Mucosa of rectum (tissue), 2 donors: Measurements from ENCODE around the gene UCN.

Experiments
- H3K27ac ChIP-seq, 2 donors: one replicate each; pipeline ENCODE4 v1.7.0; 2013; ENCODE audit warnings: inconsistent platforms in 2 of 2, low read depth in 2 of 2, low read length in 2 of 2
- H3K27me3 ChIP-seq, 2 donors: one replicate each; pipeline ENCODE4 v1.7.0; 2013; ENCODE audit warnings: low read length in 2 of 2; ENCODE audit not compliant: control insufficient read depth in 2 of 2, insufficient read depth in 2 of 2
- H3K36me3 ChIP-seq, 2 donors: one replicate each; pipeline ENCODE4 v1.7.0; 2013; ENCODE audit warnings: low read length in 2 of 2; ENCODE audit not compliant: control insufficient read depth in 2 of 2, insufficient read depth in 2 of 2
- H3K4me1 ChIP-seq, 2 donors: one replicate each; pipeline ENCODE4 v1.7.0; 2013; ENCODE audit warnings: low read length in 2 of 2, mild to moderate bottlenecking in 1 of 2; ENCODE audit not compliant: control insufficient read depth in 2 of 2, insufficient read depth in 2 of 2
- H3K4me3 ChIP-seq, 2 donors: one replicate each; pipeline ENCODE4 v1.7.0; 2013; ENCODE audit warnings: low read length in 2 of 2
- H3K9ac ChIP-seq, 2 donors: one replicate each; pipeline ENCODE4 v1.7.0; 2013; ENCODE audit warnings: low read length in 2 of 2, low read depth in 1 of 2, mild to moderate bottlenecking in 1 of 2
- H3K9me3 ChIP-seq, 2 donors: one replicate each; pipeline ENCODE4 v1.7.0; 2013; ENCODE audit warnings: low read length in 2 of 2; ENCODE audit not compliant: control insufficient read depth in 2 of 2
- donor health status: healthy.
- donor health status: Normal muscosa, but diverticular disease.

UCN gene

DNA sequence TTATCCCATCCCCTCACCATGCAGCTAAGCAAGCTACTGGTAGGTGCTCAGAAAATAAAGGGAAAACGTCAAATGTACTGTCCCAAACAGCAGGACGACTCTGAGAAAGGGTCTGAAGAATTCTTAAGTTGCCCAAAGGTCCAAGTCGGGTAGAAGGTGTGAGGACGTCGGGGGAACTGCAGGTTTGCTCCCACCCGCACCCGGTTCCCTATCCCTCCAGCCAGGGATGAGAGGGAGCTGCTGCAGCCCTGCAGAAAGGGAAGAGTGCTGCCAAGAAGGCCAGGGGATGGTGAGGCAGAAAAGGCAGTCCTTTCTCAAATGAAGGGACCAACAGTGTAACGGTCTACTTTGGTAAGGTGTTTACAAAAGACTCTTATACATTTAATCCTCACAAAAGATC, 6.9 kb upstream of the UCN start:
- no peaks in the 10 kb centered on the region for H3K4me1 ChIP-seq
- no peak overlapping the region for H3K27ac ChIP-seq
- H3K9me3 ChIP-seq = no peaks in the 10 kb centered on the region
- H3K27me3 ChIP-seq = no peaks in the 10 kb centered on the region
- no peak overlapping the region for H3K4me3 ChIP-seq
- no peak overlapping the region for H3K9ac ChIP-seq
- peaks cover 0 to 21% of the 10 kb centered on the region in 2 donors for H3K36me3 ChIP-seq

- Histone ChIP-seq H3K9ac (no peak overlapping the region), H3K36me3 (peaks cover 0 to 23% of the 10 kb centered on the region in 2 donors), H3K9me3 (no peaks in the 10 kb centered on the region), H3K4me3 (no peak overlapping the region), H3K27ac (no peak overlapping the region), H3K27me3 (no peaks in the 10 kb centered on the region), H3K4me1 (no peaks in the 10 kb centered on the region)
Measured at GRCh38 chr2:27314709-27315108, 6.5 kb upstream of the UCN start.

DNA sequence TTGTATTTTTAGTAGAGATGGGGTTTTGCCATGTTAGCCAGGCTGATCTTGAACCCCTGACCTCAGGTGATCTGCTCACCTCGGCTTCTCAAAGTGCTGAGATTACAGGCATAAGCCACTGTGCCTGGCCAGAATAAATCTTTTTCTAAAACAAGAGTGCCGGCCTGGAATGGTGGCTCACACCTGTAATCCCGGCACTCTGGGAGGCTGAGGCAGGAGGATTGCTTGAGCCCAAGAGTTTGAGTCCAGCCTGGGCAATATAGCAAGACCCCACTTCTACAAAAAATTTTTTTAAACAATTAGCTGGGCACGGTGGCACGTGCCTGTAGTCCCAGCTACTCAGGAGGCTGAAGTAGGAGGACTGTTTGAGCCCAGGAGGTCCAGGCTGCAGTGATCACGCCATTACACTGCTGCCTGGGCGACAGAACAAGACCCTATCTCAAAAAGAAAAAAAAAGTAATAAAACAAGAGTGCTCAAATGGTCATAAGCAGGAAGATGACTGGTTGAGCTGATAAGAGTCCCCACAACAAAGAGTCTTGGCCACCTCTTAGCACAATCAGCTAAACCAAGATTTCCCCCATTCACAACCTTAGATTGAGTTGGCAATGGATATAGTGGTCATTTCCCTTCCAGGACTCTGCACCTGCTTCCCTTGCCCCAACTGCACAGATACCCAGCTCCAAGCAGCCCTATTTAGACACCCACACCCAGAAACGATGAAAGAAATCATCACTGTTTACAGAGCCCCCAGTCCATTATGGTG, 5.8 kb upstream of the UCN start:
- Histone ChIP-seq H3K36me3 (peaks cover 0 to 25% of the 10 kb centered on the region in 2 donors), H3K9me3 (no peaks in the 10 kb centered on the region), H3K27ac (no peak overlapping the region), H3K4me3 (no peak overlapping the region), H3K27me3 (no peaks in the 10 kb centered on the region), H3K9ac (no peak overlapping the region), H3K4me1 (no peaks in the 10 kb centered on the region)

DNA sequence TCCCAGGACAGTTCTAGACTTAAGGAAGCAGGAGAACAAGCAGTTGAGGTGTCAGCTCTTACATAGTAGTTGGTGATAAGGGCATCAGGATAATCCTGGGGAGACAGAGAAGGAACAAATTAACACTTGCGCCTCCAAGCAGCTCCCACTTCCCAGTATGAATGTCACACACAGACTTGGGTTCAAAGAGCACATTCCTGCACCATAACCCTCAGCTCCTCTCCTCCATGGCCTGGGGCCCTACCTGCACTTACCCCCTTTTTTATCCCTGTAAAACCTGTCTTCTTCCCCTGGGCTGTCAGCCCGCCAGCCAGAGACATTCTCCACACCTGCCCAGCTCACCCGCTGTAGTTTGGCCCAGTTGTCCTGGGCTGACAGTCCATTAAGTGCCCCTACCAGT, 3.9 kb upstream of the UCN start:
- peaks cover 0 to 24% of the 10 kb centered on the region in 2 donors for H3K36me3 ChIP-seq
- H3K4me3 ChIP-seq = no peak overlapping the region
- no peak overlapping the region for H3K27ac ChIP-seq
- peaks cover 0 to 5% of the 10 kb centered on the region in 2 donors for H3K4me1 ChIP-seq
- no peaks in the 10 kb centered on the region for H3K9me3 ChIP-seq
- H3K27me3 ChIP-seq = peaks cover 11 to 17% of the 10 kb centered on the region in 2 donors
- no peak overlapping the region for H3K9ac ChIP-seq

DNA sequence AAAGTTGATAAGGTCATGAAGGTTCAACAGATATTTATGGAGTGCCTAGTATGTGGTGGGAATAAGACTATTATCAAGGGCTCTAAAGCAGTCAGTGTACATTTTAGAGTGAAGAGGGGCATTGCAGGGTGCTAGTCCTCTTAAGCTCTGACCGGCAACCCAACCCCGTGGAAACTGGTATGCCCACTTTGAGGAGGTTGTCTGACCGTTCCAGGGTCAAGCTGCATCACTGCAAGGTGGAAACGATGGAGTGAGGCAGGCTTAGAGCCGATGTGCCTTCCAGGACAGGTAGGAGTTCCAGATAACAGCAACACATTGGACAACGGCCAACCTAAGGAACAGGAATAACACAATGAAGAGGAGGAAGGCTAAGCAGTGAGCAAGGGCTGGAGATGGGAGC, 1.4 kb upstream of the UCN start:
- no peak overlapping the region for H3K27ac ChIP-seq
- peaks cover 0 to 14% of the 10 kb centered on the region in 2 donors for H3K36me3 ChIP-seq
- H3K9ac ChIP-seq = no peak overlapping the region
- H3K4me1 ChIP-seq = peaks cover 8 to 11% of the 10 kb centered on the region in 2 donors
- no peaks in the 10 kb centered on the region for H3K9me3 ChIP-seq
- H3K4me3 ChIP-seq = no peak overlapping the region
- H3K27me3 ChIP-seq = peaks cover 31 to 39% of the 10 kb centered on the region in 2 donors

- H3K4me1 ChIP-seq = peaks cover 8 to 11% of the 10 kb centered on the region in 2 donors
- no peak overlapping the region for H3K27ac ChIP-seq
- peaks cover 0 to 14% of the 10 kb centered on the region in 2 donors for H3K36me3 ChIP-seq
- no peak overlapping the region for H3K9ac ChIP-seq
- peaks cover 32 to 43% of the 10 kb centered on the region in 2 donors for H3K27me3 ChIP-seq
- H3K9me3 ChIP-seq = no peaks in the 10 kb centered on the region
- no peak overlapping the region for H3K4me3 ChIP-seq
Measured at GRCh38 chr2:27307545-27308358, 493 bp downstream of the UCN start.

DNA sequence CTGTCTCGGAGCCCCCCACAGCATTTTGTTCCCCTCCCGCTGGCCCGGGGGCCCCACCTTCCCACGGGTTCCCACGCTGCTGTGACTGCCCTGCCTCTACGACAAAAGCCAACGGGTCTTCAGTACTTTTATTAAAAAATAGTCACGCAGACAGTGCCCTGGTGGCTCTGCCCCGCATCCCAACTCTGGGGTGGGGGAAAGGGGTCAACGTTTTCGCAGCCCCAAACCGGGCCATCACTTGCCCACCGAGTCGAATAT, 1.0 kb downstream of the UCN start:
- Histone ChIP-seq H3K36me3 (peaks cover 0 to 14% of the 10 kb centered on the region in 2 donors), H3K9me3 (no peaks in the 10 kb centered on the region), H3K4me3 (no peak overlapping the region)

GRCh38 chr2:27306573-27307286, 1.5 kb downstream of the UCN start:
- H3K36me3 ChIP-seq = peaks cover 0 to 9% of the 10 kb centered on the region in 2 donors
- no peak overlapping the region for H3K4me3 ChIP-seq

More for the DNA sequence above, 1.0 kb downstream of the UCN start:
- Histone ChIP-seq H3K9ac (no peak overlapping the region), H3K4me1 (peaks cover 8 to 11% of the 10 kb centered on the region in 2 donors), H3K27me3 (peaks cover 32 to 43% of the 10 kb centered on the region in 2 donors), H3K27ac (no peak overlapping the region)

GRCh38 chr2:27306136-27306535, 2.1 kb downstream of the UCN start:
- no peak overlapping the region for H3K9ac ChIP-seq
- H3K27me3 ChIP-seq = peaks cover 32 to 43% of the 10 kb centered on the region in 2 donors
- peaks cover 8 to 11% of the 10 kb centered on the region in 2 donors for H3K4me1 ChIP-seq
- peaks cover 0 to 4% of the 10 kb centered on the region in 2 donors for H3K36me3 ChIP-seq
- H3K4me3 ChIP-seq = no peak overlapping the region
- no peaks in the 10 kb centered on the region for H3K9me3 ChIP-seq
- no peak overlapping the region for H3K27ac ChIP-seq

More at GRCh38 chr2:27306573-27307286, 1.5 kb downstream of the UCN start:
- H3K9ac ChIP-seq = no peak overlapping the region
- H3K9me3 ChIP-seq = no peaks in the 10 kb centered on the region
- H3K27me3 ChIP-seq = peaks cover 32 to 43% of the 10 kb centered on the region in 2 donors
- no peak overlapping the region for H3K27ac ChIP-seq
- peaks cover 8 to 11% of the 10 kb centered on the region in 2 donors for H3K4me1 ChIP-seq

DNA sequence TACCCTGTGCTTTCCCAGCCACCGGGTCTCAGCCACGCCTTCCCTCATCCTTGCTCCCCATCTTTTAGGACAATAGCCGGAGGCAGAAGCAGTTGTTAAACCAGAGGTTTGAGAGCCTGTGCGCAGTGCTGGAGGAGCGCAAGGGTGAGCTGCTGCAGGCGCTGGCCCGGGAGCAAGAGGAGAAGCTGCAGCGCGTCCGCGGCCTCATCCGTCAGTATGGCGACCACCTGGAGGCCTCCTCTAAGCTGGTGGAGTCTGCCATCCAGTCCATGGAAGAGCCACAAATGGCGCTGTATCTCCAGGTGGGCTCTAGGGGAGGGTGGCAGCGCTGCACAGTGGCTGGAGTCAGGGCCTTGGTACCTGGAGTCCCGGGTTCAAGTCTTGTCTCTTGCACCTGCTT, 2.7 kb downstream of the UCN start:
- Histone ChIP-seq H3K27me3 (peaks cover 32 to 43% of the 10 kb centered on the region in 2 donors), H3K4me3 (no peak overlapping the region), H3K9me3 (no peaks in the 10 kb centered on the region), H3K27ac (no peak overlapping the region), H3K36me3 (peaks cover 0 to 4% of the 10 kb centered on the region in 2 donors), H3K9ac (no peak overlapping the region), H3K4me1 (peaks cover 8 to 11% of the 10 kb centered on the region in 2 donors)
